Body of pancreas (tissue), 4 donors: Measurements from ENCODE around the gene TOP2A. TPM values are rescaled to one million over a fixed set of nuclear protein-coding genes. Genes with fewer than 3 reads are reported as not detected.
A peak's percentile ranks its signal among the peaks of the same experiment; 100 is the strongest.

ENCODE experiments used
- ATAC-seq: fragments of 150-250 bp; one replicate; pipeline ENCODE4 v1.9.1; 2016
- DNase-seq, 4 donors: peaks; one replicate each; pipeline ENCODE4 v3.0.0-alpha.2; 2019
- H3K27ac ChIP-seq, 4 donors: fragments of 200-600 bp; sonication (generic); 1 replicate in 3 of 4; 2 replicates in 1 of 4; pipeline versions ENCODE4 v1.5.1 to v1.6.1; 2016 to 2019; ENCODE audit warnings: mild to moderate bottlenecking in 1 of 4, mixed read lengths in 1 of 4, moderate library complexity in 1 of 4
- H3K27me3 ChIP-seq, 2 donors: fragments of 200-600 bp; sonication (generic); one replicate each; pipeline ENCODE4 v1.6.0; 2016; ENCODE audit warnings: mild to moderate bottlenecking in 1 of 2
- H3K36me3 ChIP-seq, 2 donors: fragments of 200-600 bp; sonication (generic); replicated peaks in 1 of 2; 2 replicates each; pipeline ENCODE4 v1.5.1; 2016; ENCODE audit warnings: low read depth in 2 of 2; ENCODE audit not compliant: insufficient read depth in 1 of 2
- H3K4me1 ChIP-seq: fragments of 200-600 bp; sonication (generic); one replicate; pipeline ENCODE4 v1.6.0; 2016
- H3K4me3 ChIP-seq, 2 donors: fragments of 200-600 bp; sonication (generic); 1 replicate in 1 of 2; 2 replicates in 1 of 2; pipeline ENCODE4 v1.5.1; 2016 to 2019
- H3K9me3 ChIP-seq, 3 donors: fragments of 200-600 bp; sonication (generic); 1 replicate in 2 of 3; 2 replicates in 1 of 3; pipeline ENCODE4 v1.5.1; 2016
- POLR2A ChIP-seq, 3 donors: fragments of 450-650 bp; IDR thresholded peaks; one replicate each; pipeline ENCODE4 v1.6.1; 2016; ENCODE audit warnings: antibody characterized with exemption in 3 of 3, mild to moderate bottlenecking in 2 of 3
- WGBS, 2 donors: methylation state at CpG; one replicate each; pipeline ENCODE4 v1.1.5; 2017; 5-methylcytosine and 5-hydroxymethylcytosine counted together
- intact Hi-C: fragments of 100-400 bp; cut with DNase I; formaldehyde crosslinking; loops from one replicate; pipeline ENCODE4 v1.15.1; 2023
- total RNA-seq, 2 donors: library from RNA; depleted of rRNA; stranded (reverse); fragments of >200 nt; gene quantifications; one replicate each; pipeline ENCODE4 v1.1.0, GENCODE V29; 2016
- TF ChIP-seq, protein P1 (sequence below), 7 experiments: fragments of 450-650 bp in 4 of 7; fragments of 200-600 bp in 3 of 7; sonication (generic) in 3 of 7; IDR thresholded peaks; one replicate each; pipeline ENCODE4 v1.5.1; 2016 to 2019; ENCODE audit warnings: antibody characterized with exemption in 7 of 7

Gene TOP2A
- total RNA-seq, 2 donors from 2014 or later: 0.33 TPM; not detected in 1

DNA sequence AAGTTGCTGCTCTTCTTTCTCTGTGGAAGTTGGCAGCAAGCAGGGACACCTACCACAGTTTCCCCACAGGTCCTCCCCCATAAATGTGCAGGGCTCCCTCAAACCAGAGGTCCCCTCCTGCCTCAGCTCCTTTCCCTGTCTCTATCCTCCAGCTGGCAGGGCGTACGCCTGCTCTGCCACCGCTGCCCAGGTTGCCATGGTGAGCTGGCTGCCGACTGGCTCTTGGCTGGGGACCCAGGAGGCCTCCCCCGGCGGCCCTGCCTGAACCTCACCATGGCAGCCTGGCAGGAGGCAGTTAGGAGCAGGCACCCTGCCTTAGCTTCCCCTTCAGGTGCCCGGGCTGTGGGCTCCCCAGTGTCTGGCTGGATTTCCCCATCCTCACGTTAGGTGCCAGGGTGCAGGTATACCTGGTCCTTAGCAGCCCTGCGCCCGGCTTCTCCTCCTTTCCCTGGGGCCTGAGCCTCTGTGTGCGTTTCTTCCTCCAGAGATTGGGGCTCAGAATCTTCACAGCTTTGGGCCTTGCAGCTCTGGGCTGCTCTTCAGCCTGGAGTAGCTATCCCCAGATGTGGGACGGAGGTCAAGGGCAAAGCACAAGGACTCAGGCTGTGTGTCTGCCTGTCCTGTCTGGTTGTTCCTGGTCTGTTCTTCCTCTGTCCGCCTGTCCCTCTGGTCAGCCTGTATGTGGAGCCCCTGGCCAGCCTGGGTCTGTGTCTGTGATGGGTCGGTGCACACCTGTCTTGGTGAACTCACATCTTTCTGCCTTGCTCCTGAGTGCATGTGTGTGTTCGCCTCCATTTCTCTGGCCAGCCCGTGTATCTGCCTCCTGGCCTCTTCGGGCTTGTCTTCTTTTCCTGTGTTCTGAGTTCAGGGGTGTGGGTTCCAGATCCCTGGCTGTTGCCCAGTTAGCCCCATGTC, 68.9 kb downstream of the TOP2A start:
- H3K27ac ChIP-seq: peak overlapping the region in 3 of 4 donors; percentile 5 to 51 (median 22)
- TF ChIP-seq, protein P1, sequence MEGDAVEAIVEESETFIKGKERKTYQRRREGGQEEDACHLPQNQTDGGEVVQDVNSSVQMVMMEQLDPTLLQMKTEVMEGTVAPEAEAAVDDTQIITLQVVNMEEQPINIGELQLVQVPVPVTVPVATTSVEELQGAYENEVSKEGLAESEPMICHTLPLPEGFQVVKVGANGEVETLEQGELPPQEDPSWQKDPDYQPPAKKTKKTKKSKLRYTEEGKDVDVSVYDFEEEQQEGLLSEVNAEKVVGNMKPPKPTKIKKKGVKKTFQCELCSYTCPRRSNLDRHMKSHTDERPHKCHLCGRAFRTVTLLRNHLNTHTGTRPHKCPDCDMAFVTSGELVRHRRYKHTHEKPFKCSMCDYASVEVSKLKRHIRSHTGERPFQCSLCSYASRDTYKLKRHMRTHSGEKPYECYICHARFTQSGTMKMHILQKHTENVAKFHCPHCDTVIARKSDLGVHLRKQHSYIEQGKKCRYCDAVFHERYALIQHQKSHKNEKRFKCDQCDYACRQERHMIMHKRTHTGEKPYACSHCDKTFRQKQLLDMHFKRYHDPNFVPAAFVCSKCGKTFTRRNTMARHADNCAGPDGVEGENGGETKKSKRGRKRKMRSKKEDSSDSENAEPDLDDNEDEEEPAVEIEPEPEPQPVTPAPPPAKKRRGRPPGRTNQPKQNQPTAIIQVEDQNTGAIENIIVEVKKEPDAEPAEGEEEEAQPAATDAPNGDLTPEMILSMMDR (IDR thresholded peaks at IDR 0.05): peak in 1 of 7 experiments; percentile 13
- TF ChIP-seq POLR2A (IDR thresholded peaks at IDR 0.05): no peak
- H3K4me1 ChIP-seq: peaks cover 54% of the 10 kb centered on the region
- peaks cover 0 to 10% of the 10 kb centered on the region in 2 donors for H3K36me3 ChIP-seq
- intact Hi-C loops: no loop called here
- H3K4me3 ChIP-seq: no peak overlapping the region
- WGBS, 2 donors: 43 to 59% methylated on average over 10 to 17 of the region's 17 CpGs
- ATAC-seq (peak; percentile 58), DNase-seq (peak; percentile 72 to 86 (median 84))
- no peaks in the 10 kb centered on the region for H3K27me3 ChIP-seq
- no peaks in the 10 kb centered on the region for H3K9me3 ChIP-seq

DNA sequence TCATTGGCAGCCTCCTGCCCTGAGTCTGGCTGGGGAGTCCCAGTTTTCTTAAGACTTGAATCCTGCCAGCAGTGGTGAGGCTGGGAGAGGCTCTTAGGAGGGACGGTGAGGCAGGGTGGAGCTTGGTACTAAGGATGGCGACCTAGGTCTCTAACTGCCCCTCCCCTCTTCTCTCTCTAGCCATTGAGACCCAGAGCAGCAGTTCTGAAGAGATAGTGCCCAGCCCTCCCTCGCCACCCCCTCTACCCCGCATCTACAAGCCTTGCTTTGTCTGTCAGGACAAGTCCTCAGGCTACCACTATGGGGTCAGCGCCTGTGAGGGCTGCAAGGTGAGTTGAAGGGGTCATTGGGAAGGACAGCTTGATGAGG, 69.6 kb downstream of the TOP2A start:
- H3K4me3 ChIP-seq: no peak overlapping the region
- intact Hi-C loops: no loop called here
- peak overlapping the region in 2 of 4 donors; percentile 22 to 51 for H3K27ac ChIP-seq
- H3K27me3 ChIP-seq: no peaks in the 10 kb centered on the region
- no peak for ATAC-seq
- H3K36me3 ChIP-seq: peaks cover 0 to 10% of the 10 kb centered on the region in 2 donors
- no peak for DNase-seq
- no peak for TF ChIP-seq POLR2A (IDR thresholded peaks at IDR 0.05)
- H3K9me3 ChIP-seq: no peaks in the 10 kb centered on the region
- H3K4me1 ChIP-seq: peaks cover 61% of the 10 kb centered on the region
- 75 to 82% methylated on average over 4 to 5 of the region's 5 CpGs for WGBS, 2 donors

DNA sequence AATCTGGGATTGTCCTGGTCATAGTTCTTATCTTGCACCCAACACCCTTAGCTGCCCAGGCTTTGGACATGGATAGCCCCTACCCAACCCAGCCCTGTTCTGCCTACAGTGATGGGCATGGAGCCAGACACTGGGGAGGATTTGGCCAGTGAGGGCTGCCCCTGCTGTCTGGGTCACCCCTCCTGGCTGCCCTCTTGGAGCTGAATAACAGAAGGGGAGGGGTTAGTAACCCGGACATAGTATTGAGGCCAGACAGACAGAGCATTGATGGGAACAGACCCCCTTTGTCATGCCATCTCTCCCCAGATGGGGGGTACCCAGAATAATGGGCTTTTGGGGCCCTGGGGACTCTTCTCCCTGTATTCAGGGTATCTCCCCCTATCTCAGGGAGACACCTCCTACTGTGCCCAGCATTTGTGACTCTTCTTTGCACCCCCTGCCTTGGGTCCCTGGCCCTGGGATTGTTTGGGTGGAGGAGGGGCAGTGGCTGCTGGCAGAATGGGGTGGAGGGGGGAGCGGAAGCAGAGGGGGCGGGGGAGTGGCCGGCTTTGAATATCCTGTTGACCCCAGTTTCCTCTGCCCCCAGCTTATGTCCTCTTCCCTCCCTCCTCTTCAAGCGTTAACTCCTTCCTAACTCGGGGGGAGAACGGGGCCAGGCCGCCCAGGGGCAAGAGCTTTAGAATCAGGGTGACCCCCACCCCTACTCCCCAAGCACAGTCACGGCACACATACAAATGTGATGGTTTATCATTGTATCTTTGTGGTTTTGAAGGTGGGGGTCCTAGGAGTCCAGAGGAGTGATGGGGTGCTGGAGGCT, 70.2 kb downstream of the TOP2A start:
- DNase-seq (no peak), ATAC-seq (no peak)
- Histone ChIP-seq H3K9me3 (no peaks in the 10 kb centered on the region), H3K27me3 (no peaks in the 10 kb centered on the region), H3K36me3 (peaks cover 0 to 9% of the 10 kb centered on the region in 2 donors), H3K27ac (peak overlapping the region in 2 of 4 donors; percentile 4 to 85), H3K4me3 (no peak overlapping the region), H3K4me1 (peaks cover 67% of the 10 kb centered on the region)
- WGBS, 2 donors: 46 to 65% methylated on average over 8 to 9 of the region's 9 CpGs
- TF ChIP-seq POLR2A (IDR thresholded peaks at IDR 0.05): no peak
- TF ChIP-seq, protein P1 (IDR thresholded peaks at IDR 0.05): no peak
- intact Hi-C loops: no loop called here

DNA sequence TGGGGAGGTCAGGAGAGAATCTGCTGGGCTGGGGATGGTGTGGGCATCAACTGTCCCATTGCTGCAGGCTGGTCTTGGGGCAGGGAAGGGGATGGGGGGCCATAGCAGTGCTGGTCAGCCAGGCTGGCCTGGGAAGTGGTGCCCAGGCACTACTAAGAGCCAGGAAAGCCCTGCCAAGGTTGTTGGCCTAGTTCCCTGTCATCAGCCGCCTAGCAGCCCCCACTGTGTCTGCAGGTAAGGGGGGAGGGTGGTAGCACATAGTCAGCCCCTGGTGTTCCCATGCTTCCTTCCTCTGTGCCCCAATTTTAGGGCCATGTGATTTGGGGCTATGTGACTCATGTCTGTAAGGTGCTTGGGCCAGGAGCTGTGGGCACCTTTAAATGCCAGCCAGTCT, 70.9 kb downstream of the TOP2A start:
- intact Hi-C loops: no loop called here

More for the DNA sequence above, 70.9 kb downstream of the TOP2A start:
- ATAC-seq (no peak), DNase-seq (no peak)
- peak overlapping the region in 3 of 4 donors; percentile 76 to 89 (median 85) for H3K27ac ChIP-seq
- peaks cover 0 to 2% of the 10 kb centered on the region in 2 donors for H3K36me3 ChIP-seq
- TF ChIP-seq, protein P1 (IDR thresholded peaks at IDR 0.05): no peak
- no peak for TF ChIP-seq POLR2A (IDR thresholded peaks at IDR 0.05)
- WGBS, 2 donors: 9% methylated on average over 1 of the region's 1 CpG; no CpG with 5 or more reads in 1 of the 2 donors
- H3K27me3 ChIP-seq: no peaks in the 10 kb centered on the region
- H3K4me3 ChIP-seq: no peak overlapping the region
- peaks cover 70% of the 10 kb centered on the region for H3K4me1 ChIP-seq
- no peaks in the 10 kb centered on the region for H3K9me3 ChIP-seq
